HG03103 (cell line): ENCODE results near the gene ZFP62.

ENCODE experiments used
- ATAC-seq: cut with Tn5 transposase; IDR thresholded peaks from one replicate; pipeline ENCODE4 v1.9.1; 2021; ENCODE audit warnings: low read depth; ENCODE audit not compliant: unreplicated experiment

ZFP62 gene

GRCh38 chr5:180869587-180869986, 8.5 kb upstream of the ZFP62 start:
- no peak for ATAC-seq

DNA sequence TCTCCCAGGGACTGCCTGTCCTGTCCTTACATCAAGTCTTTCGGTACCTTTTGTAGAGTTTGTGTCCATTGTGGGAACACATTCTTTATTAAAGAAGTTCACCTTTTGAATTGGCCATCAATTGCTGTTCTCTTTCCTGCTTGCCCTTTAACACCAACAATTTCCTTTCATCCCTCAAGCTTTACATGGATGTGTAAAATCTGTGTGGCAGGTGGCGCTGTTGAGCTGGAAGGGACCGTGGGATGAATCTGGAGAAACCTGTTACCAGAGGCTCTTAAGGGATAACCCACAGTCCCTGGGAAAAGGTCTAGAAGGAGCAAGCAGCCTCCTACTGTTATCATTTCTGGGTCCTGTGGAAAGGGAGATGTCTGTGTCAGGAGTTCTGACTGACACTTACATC, 7.9 kb upstream of the ZFP62 start:
- peak; percentile 54 for ATAC-seq

DNA sequence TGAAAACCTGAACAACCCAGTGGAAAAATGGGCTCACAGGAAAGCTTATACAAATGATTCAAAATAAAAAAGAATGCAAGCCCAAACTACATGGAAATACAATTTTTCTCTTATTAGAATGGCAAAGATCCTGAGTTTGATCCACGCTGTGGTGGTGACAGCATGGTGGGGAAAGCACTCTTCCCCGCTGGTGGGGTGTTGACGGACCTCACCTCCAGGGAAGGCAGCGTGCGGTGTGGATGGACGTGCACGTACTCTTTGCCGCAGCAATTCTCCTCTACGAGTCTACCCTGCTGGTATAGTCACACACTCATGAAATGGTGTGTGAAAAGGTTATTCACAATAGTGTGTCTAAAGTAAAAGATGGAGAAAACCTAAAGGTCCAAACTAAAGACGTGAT, 5.9 kb upstream of the ZFP62 start:
- no peak for ATAC-seq

- no peak for ATAC-seq
These were observed 5.1 kb upstream of the ZFP62 start for GRCh38 chr5:180865981-180866695.

GRCh38 chr5:180862645-180863044, 1.6 kb upstream of the ZFP62 start:
- ATAC-seq = no peak

- ATAC-seq = peak; percentile 41
These were observed 696 bp downstream of the ZFP62 start for GRCh38 chr5:180860273-180860886.

GRCh38 chr5:180858586-180858985, 2.5 kb downstream of the ZFP62 start:
- no peak for ATAC-seq

DNA sequence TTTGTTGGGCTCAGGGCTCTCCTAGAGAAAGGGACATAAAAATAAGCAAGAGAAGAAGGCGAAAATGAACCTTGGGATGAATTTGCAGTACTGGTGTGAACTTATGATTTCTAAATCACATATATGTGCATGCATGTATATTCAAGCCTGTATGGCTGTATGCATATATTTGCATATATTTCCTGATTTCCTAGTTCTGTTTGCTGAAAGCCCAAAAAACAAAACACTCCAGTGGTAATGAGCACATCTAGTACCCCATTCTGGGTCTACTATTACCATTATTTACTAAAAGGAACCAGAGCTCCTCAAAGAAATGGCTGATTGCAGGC, 7.3 kb downstream of the ZFP62 start:
- no peak for ATAC-seq

- no peak for ATAC-seq
These were observed 7.8 kb downstream of the ZFP62 start for GRCh38 chr5:180853121-180853847.

DNA sequence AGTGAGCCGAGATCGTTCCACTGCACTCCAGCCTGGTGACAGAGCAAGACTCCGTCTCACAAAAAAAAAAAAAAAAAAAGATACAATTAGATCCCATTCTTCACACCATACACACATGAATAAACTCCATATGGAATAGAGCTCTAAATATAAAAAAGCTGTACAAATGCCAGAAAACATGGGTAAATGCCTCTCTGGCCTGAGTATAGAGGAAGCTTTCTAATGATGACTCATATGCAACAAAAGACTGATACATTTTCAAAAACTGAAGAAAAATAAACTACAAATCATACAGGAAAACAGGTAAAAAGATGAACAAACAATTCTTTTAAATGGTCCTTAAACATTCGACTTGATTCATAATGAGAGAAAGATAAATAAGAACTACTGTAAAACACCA, 8.6 kb downstream of the ZFP62 start:
- no peak for ATAC-seq

GRCh38 chr5:180850434-180851078, 10.5 kb downstream of the ZFP62 start:
- no peak for ATAC-seq

- no peak for ATAC-seq
These were observed 11.2 kb downstream of the ZFP62 start for GRCh38 chr5:180849827-180850226.

- ATAC-seq = no peak
These were observed 12.2 kb downstream of the ZFP62 start for GRCh38 chr5:180848878-180849277.

DNA sequence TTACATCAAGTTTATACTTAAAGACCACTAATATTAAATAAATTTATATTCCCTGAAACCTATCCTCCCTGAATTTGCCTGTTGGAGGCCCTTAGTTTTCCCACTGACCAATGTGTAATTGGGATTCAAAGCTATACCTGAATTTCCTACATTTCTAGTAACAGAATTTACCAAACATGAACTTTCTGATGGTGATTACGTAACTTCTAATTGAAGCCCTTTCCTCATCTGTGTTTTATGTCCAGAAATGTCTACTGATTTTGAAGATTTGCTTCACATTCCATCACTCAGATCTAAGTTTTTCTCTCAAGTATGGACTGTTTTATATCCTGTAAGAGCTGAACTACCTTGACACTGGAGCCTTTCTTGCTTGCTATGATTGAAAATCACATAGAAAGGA, 12.8 kb downstream of the ZFP62 start:
- no peak for ATAC-seq

GRCh38 chr5:180847026-180847425, 14.1 kb downstream of the ZFP62 start:
- no peak for ATAC-seq

DNA sequence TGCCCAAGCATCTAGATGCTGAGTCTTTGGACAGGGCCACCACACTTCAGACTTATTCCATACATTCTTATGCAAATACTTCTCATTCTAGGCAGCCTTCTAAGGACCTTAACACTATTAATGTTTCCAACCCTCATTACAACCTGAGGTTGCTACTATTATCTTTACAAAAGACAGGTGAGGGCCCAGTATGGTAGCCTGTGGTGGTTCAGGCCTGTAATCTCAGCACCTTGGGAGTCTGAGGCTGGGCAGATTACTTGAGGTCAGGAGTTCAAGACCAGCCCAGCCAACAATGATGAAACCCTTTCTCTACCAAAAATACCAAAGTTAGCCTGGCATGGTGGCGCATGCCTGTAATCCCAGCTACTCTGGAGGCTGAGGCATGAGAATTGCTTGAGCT, 16.2 kb downstream of the ZFP62 start:
- no peak for ATAC-seq

- ATAC-seq = no peak
These were observed 16.6 kb downstream of the ZFP62 start for GRCh38 chr5:180844432-180844831.

GRCh38 chr5:180839935-180840334, 21.1 kb downstream of the ZFP62 start:
- no peak for ATAC-seq

DNA sequence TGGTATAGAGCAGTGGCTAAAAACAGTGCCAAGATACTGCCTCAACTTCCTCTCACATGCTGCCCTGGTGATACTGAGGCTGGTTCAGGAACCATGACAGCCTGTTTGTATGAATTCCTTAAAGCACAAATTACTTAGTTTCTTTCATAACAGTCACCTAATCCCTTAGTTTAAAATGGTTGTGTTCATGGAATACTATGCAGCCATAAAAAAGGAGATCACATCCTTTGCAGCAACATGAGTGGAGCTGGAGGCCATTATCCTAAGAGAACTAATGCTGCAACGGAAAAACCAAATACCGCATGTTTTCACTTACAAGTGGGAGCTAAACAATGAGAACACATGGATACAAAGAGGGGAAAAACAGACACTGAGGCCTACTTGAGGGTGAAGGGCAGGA, 21.8 kb downstream of the ZFP62 start:
- ATAC-seq = no peak

DNA sequence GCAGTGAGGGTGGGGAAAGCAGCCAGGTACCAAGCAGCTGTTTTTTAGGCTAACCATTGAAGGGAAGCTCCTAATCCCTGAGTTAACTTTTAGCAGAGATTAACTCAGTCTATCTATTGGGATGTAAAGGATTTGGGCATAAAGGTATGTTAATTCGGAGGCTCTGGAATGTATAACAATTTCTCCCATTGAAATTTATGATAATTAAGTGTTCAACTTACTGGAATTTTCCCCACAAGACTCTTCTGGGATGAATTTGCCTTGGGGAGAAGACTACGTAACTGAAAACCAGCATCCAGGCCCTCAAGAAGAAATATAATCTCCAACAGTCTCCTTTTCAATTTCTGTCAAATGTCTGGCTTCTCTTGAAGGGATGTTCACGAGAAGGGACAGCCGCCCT, 23.6 kb downstream of the ZFP62 start:
- ATAC-seq = no peak

DNA sequence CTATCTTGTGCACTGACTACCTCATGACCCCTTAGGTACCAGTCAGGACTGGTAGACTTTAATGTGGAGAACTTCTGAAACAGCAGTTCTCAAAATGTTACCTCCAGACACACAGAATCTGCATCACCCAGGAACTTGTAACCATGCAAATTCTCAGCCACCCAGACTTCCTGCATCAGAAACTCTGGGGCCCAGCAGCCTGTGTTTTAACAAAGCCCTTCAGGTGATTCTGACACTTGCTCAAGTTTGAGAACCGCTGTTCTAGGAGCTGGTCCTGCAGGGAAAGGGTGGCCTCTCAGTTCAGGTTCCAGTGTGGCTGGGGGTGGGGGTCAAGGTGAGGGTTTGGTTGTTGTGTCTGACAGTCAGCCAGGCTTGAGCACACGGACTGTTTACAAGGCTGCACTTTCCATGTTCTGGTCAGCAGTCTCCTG, 28.4 kb downstream of the ZFP62 start:
- peak; percentile 49 for ATAC-seq
